Activated CD4-positive, CD25-positive, alpha-beta regulatory T cell (primary cell): Measurements from ENCODE around the gene DTX1.
"Not testable (repeated sequence)": the region's sequence is repeated elsewhere in the genome, so short reads cannot be mapped to it uniquely, and the experiment has no call there.

Experiments
- DNase-seq, 4 experiments: peaks; one replicate each; lab custom pipeline; 2025; lab: John Stamatoyannopoulos, UW

The DTX1 gene

GRCh38 chr12:113114447-113115178 is 58.1 kb downstream of the DTX1 start:
- DNase-seq = no peak

- no peak for DNase-seq
These were observed 59.1 kb downstream of the DTX1 start for GRCh38 chr12:113115455-113116126.

GRCh38 chr12:113116875-113117274 is 60.3 kb downstream of the DTX1 start:
- no peak for DNase-seq

GRCh38 chr12:113117684-113118083 is 61.2 kb downstream of the DTX1 start:
- not testable (repeated sequence) for DNase-seq

- DNase-seq = no peak
These were observed 61.6 kb downstream of the DTX1 start for GRCh38 chr12:113118142-113118541.

GRCh38 chr12:113119980-113120669 is 63.6 kb downstream of the DTX1 start:
- DNase-seq = no peak

- DNase-seq = no peak
These were observed 64.3 kb downstream of the DTX1 start for GRCh38 chr12:113120670-113121370.

GRCh38 chr12:113127791-113128199 is 71.3 kb downstream of the DTX1 start:
- no peak for DNase-seq

GRCh38 chr12:113128802-113129663 is 72.5 kb downstream of the DTX1 start:
- DNase-seq = no peak

- no peak for DNase-seq
These were observed 73.3 kb downstream of the DTX1 start for GRCh38 chr12:113129664-113130456.

- no peak for DNase-seq
These were observed 74.1 kb downstream of the DTX1 start for GRCh38 chr12:113130457-113131135.

GRCh38 chr12:113131556-113131955 is 75.0 kb downstream of the DTX1 start:
- no peak for DNase-seq

- no peak for DNase-seq
These were observed 76.5 kb downstream of the DTX1 start for GRCh38 chr12:113133036-113133435.

- DNase-seq = no peak
These were observed 77.1 kb downstream of the DTX1 start for GRCh38 chr12:113133666-113134065.

GRCh38 chr12:113134071-113134470 is 77.5 kb downstream of the DTX1 start:
- no peak for DNase-seq

- DNase-seq = no peak
These were observed 78.0 kb downstream of the DTX1 start for GRCh38 chr12:113134521-113134951.

GRCh38 chr12:113135178-113136127 is 78.9 kb downstream of the DTX1 start, which contains the start of gene RASAL1:
TSS of gene RASAL1 (minus strand) at chr12:113135761. CDS start at chr12:113135462, 299 bp downstream.
- DNase-seq = peak; percentile 49 to 62 (median 52)
